ENCODE data around the gene SNAPC3. TPM values are rescaled to one million over a fixed set of nuclear protein-coding genes. Genes with fewer than 3 reads are reported as not detected.

The SNAPC3 gene
- total RNA-seq, 4 donors from 2014 or later, result 12.5 to 27.4 (median 17.8) TPM

GRCh38 chr9:15484802-15485201, 62.1 kb downstream of the SNAPC3 start:
- H3K4me3 ChIP-seq, result no peak overlapping the region
- no peaks in the 10 kb centered on the region for H3K9me3 ChIP-seq
- H3K27ac ChIP-seq, result no peak overlapping the region
- TF ChIP-seq CTCF (IDR thresholded peaks at IDR 0.05) (no peak), POLR2AphosphoS5 (IDR thresholded peaks at IDR 0.05) (no peak)
- H3K36me3 ChIP-seq, result peaks cover 4% of the 10 kb centered on the region
- H3K4me1 ChIP-seq, result no peaks in the 10 kb centered on the region
- DNase-seq (ENCODE audit: low spot score in 2 of 2), result no peak
- H3K27me3 ChIP-seq, result no peaks in the 10 kb centered on the region
- WGBS, result 92% methylated on average over 6 of the region's 6 CpGs

- Histone ChIP-seq H3K4me3 (no peak overlapping the region), H3K36me3 (peaks cover 3% of the 10 kb centered on the region), H3K4me1 (no peaks in the 10 kb centered on the region), H3K27me3 (no peaks in the 10 kb centered on the region), H3K27ac (no peak overlapping the region), H3K9me3 (no peaks in the 10 kb centered on the region)
- TF ChIP-seq POLR2AphosphoS5 (IDR thresholded peaks at IDR 0.05) (no peak), CTCF (IDR thresholded peaks at IDR 0.05) (peak in 1 of 2 donors; percentile 8), EP300 (IDR thresholded peaks at IDR 0.05) (no peak), POLR2A (IDR thresholded peaks at IDR 0.05) (no peak)
- 46% methylated on average over 2 of the region's 2 CpGs for WGBS
- no peak for DNase-seq (ENCODE audit: low spot score in 2 of 2)
Observed at GRCh38 chr9:15485836-15486666, 63.4 kb downstream of the SNAPC3 start.

GRCh38 chr9:15491950-15492349, 69.3 kb downstream of the SNAPC3 start:
- 80% methylated on average over 1 of the region's 1 CpG for WGBS
- Histone ChIP-seq H3K9me3 (no peaks in the 10 kb centered on the region), H3K4me3 (no peak overlapping the region), H3K27ac (no peak overlapping the region), H3K36me3 (no peaks in the 10 kb centered on the region), H3K27me3 (no peaks in the 10 kb centered on the region), H3K4me1 (no peaks in the 10 kb centered on the region)
- DNase-seq (ENCODE audit: low spot score in 2 of 2), result no peak
- TF ChIP-seq POLR2A (IDR thresholded peaks at IDR 0.05) (no peak), EP300 (IDR thresholded peaks at IDR 0.05) (no peak), POLR2AphosphoS5 (IDR thresholded peaks at IDR 0.05) (no peak), CTCF (IDR thresholded peaks at IDR 0.05) (no peak)

- no peak for DNase-seq (ENCODE audit: low spot score in 2 of 2)
- no peak overlapping the region for H3K4me3 ChIP-seq
- H3K9me3 ChIP-seq, result no peaks in the 10 kb centered on the region
- H3K36me3 ChIP-seq, result no peaks in the 10 kb centered on the region
- no peaks in the 10 kb centered on the region for H3K27me3 ChIP-seq
- no peak for TF ChIP-seq CTCF (IDR thresholded peaks at IDR 0.05)
- no peak for TF ChIP-seq POLR2A (IDR thresholded peaks at IDR 0.05)
- TF ChIP-seq EP300 (IDR thresholded peaks at IDR 0.05), result no peak
- TF ChIP-seq POLR2AphosphoS5 (IDR thresholded peaks at IDR 0.05), result no peak
- no peak overlapping the region for H3K27ac ChIP-seq
- no peaks in the 10 kb centered on the region for H3K4me1 ChIP-seq
- WGBS, result 82% methylated on average over 11 of the region's 13 CpGs
Observed at GRCh38 chr9:15492485-15493150, 69.9 kb downstream of the SNAPC3 start.

- no peak overlapping the region for H3K27ac ChIP-seq
- H3K9me3 ChIP-seq, result no peaks in the 10 kb centered on the region
- no peaks in the 10 kb centered on the region for H3K27me3 ChIP-seq
- H3K36me3 ChIP-seq, result peaks cover 9% of the 10 kb centered on the region
- no peaks in the 10 kb centered on the region for H3K4me1 ChIP-seq
- no peak for DNase-seq (ENCODE audit: low spot score in 2 of 2)
- WGBS, result 99% methylated on average over 13 of the region's 13 CpGs
- TF ChIP-seq EP300 (IDR thresholded peaks at IDR 0.05), result no peak
- TF ChIP-seq POLR2A (IDR thresholded peaks at IDR 0.05), result no peak
- no peak for TF ChIP-seq CTCF (IDR thresholded peaks at IDR 0.05)
- TF ChIP-seq POLR2AphosphoS5 (IDR thresholded peaks at IDR 0.05), result no peak
- no peak overlapping the region for H3K4me3 ChIP-seq
Observed at GRCh38 chr9:15498246-15498995, 75.7 kb downstream of the SNAPC3 start.

Data from suprapubic skin (tissue), 4 donors.